Adipocyte (in vitro differentiated cells): ENCODE data around the gene DRGX.

Experiments used
- DNase-seq: peaks from one replicate; pipeline ENCODE4 v3.0.0-alpha.2; 2015; ENCODE audit warnings: low read depth
- H3K27me3 ChIP-seq: replicated peaks from 2 replicates; pipeline ENCODE4 v1.7.0; 2013; ENCODE audit warnings: mild to moderate bottlenecking, low read length, moderate library complexity; ENCODE audit not compliant: control insufficient read depth, insufficient read depth
- H3K36me3 ChIP-seq: 2 replicates; pipeline ENCODE4 v1.7.0; 2013; ENCODE audit warnings: low read length, mild to moderate bottlenecking, moderate library complexity; ENCODE audit not compliant: control insufficient read depth, insufficient read depth, severe bottlenecking
- H3K4me1 ChIP-seq: 2 replicates; pipeline ENCODE4 v1.7.0; 2013; ENCODE audit warnings: mild to moderate bottlenecking, low read length, moderate library complexity; ENCODE audit not compliant: control insufficient read depth, insufficient read depth
- H3K4me3 ChIP-seq: 2 replicates; pipeline ENCODE4 v1.7.0; 2013; ENCODE audit warnings: mild to moderate bottlenecking, low read length, moderate library complexity
- H3K9ac ChIP-seq: 2 replicates; pipeline ENCODE4 v1.7.0; 2013; ENCODE audit warnings: mild to moderate bottlenecking, low read length, moderate library complexity
- H3K9me3 ChIP-seq: 2 replicates; pipeline ENCODE4 v1.7.0; 2013; ENCODE audit warnings: mild to moderate bottlenecking, low read length, moderate library complexity; ENCODE audit not compliant: control insufficient read depth

The DRGX gene

GRCh38 chr10:49332333-49332732 lies 63.6 kb downstream of the DRGX start:
- Histone ChIP-seq H3K9me3 (no peaks in the 10 kb centered on the region), H3K4me1 (no peaks in the 10 kb centered on the region), H3K36me3 (no peaks in the 10 kb centered on the region), H3K4me3 (no peak overlapping the region), H3K27me3 (peaks cover 13% of the 10 kb centered on the region), H3K9ac (no peak overlapping the region)
- no peak for DNase-seq

DNA sequence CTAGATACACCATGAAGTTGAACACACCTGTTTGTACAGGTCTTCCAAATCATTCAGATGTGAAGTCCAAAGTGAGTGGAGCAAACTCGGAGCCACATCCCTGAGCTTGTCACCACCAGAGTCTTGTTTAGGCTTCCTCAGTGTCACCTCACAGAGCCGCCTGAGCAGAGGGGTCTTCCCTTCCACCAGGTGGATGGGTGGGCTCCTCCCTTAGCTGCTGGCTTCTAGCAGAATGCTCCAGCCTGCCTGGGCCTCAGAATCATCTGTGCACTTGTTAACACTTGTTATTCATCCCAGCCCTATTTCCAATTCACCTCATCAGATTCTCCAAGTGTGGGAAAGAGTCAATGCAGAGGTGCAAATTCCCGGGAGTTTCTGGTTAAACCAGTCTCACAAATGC lies 64.5 kb downstream of the DRGX start:
- Histone ChIP-seq H3K27me3 (peaks cover 13% of the 10 kb centered on the region), H3K36me3 (no peaks in the 10 kb centered on the region), H3K4me1 (no peaks in the 10 kb centered on the region), H3K9me3 (no peaks in the 10 kb centered on the region), H3K9ac (no peak overlapping the region), H3K4me3 (no peak overlapping the region)
- no peak for DNase-seq

DNA sequence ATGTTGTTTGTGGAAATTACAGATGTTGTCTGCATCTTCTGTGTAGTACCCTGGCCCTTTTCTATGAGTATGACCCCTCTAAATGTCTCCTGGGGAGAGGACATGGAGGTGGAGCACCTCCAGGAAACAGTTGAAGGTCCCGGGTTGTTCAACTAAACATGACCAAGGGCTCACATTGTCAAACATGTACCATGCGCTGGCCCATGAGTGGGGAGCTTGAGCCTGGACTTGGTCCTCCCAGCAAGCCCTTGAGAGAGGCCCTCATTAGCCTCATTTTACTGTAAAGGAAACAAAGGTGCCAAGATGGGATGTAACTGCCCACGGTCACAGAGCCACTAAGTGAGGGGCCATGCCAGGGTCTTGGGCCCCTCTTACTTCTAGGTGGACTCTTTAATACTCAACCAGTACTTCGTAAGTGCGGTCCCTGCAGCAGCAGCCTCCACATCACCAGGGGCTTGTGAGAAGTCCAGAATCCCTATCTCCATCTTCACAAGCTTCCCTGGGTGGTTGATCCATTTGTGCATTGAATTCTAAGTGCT lies 65.7 kb downstream of the DRGX start:
- Histone ChIP-seq H3K36me3 (no peaks in the 10 kb centered on the region), H3K4me1 (no peaks in the 10 kb centered on the region), H3K9me3 (no peaks in the 10 kb centered on the region), H3K4me3 (no peak overlapping the region), H3K9ac (no peak overlapping the region), H3K27me3 (peaks cover 16% of the 10 kb centered on the region)
- DNase-seq = no peak

GRCh38 chr10:49329146-49329505 lies 66.8 kb downstream of the DRGX start:
- Histone ChIP-seq H3K9ac (no peak overlapping the region), H3K27me3 (peaks cover 25% of the 10 kb centered on the region), H3K36me3 (no peaks in the 10 kb centered on the region), H3K4me1 (no peaks in the 10 kb centered on the region), H3K4me3 (no peak overlapping the region), H3K9me3 (no peaks in the 10 kb centered on the region)
- DNase-seq = no peak

DNA sequence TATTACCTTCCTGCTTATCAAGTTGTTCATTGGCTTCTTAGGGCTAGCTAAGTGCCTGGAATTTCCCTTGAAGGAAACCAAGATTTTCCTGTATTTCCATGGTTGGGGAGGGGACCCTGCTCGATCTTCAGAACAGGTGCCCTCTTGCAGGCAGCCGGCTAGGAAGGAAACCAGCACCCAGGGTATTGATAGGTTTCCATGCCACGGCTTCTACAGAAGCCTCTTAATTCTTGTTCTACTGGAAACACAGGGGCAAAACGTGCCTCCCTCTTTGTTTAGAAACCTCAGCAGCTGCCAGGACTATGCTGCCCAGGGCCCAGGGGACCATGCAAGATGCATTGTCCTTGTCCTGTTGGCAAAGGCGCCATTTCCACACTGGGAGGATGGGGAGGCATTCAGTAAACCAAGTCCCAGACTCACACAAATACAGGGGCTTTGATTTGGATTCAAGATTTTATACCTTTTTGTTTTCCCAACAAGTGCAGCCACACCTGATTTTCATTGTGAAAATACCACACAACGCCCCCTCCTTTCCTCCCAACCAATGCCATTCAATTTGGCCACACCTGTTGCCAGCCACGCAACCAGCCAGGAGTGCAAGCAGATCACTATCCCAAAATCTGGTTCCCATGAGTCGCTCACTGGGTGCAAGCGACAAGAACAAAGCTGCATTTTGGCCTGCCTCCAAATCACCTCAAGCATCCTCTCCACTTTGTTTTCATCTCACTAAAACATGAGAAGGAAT lies 67.3 kb downstream of the DRGX start:
- Histone ChIP-seq H3K9me3 (no peaks in the 10 kb centered on the region), H3K36me3 (no peaks in the 10 kb centered on the region), H3K27me3 (peaks cover 31% of the 10 kb centered on the region), H3K9ac (no peak overlapping the region), H3K4me1 (no peaks in the 10 kb centered on the region), H3K4me3 (no peak overlapping the region)
- DNase-seq = no peak

DNA sequence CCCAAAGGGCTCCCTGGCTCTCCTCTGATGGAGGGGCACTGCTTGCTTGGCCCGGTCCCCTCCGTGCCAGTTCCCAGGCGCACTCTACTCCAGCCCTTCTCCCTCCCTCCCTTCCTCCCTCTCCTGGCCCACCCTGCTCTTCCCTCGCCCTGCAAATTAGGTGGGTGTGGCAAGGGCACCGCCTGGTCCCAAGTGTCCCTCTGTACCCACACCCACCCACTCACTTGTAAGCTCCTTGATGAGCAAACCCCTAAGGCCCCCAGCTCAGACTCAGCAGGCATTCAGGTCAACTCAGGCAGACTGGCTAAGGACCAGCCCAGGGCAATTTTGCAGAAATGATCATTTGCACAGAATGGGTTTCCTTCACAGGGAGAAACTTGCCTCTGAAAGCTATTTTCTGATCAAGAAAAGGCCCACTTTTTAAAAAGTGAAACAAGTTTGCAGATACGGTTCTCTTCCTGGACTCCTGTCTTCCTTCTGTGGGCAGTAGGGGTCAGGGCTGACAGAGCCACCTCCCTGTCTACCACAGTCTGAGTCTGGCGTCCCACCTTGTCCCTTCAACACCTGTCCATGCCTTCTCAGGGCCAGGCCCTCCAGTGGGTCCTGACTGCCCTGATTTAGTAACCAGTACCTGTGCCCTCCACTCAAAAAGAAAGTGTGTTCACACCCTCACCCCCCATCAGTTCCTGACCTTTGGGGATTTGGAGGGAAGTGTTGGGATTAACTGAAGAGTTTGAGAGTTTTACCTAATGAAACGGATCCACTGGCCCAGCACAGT lies 68.7 kb downstream of the DRGX start:
- no peaks in the 10 kb centered on the region for H3K4me1 ChIP-seq
- no peak overlapping the region for H3K9ac ChIP-seq
- H3K27me3 ChIP-seq = peaks cover 40% of the 10 kb centered on the region
- H3K9me3 ChIP-seq = no peaks in the 10 kb centered on the region
- no peaks in the 10 kb centered on the region for H3K36me3 ChIP-seq
- no peak overlapping the region for H3K4me3 ChIP-seq
- no peak for DNase-seq

GRCh38 chr10:49325916-49326783 lies 69.7 kb downstream of the DRGX start:
- no peaks in the 10 kb centered on the region for H3K36me3 ChIP-seq
- peaks cover 49% of the 10 kb centered on the region for H3K27me3 ChIP-seq
- DNase-seq = no peak
- no peaks in the 10 kb centered on the region for H3K4me1 ChIP-seq
- H3K4me3 ChIP-seq = no peak overlapping the region
- no peaks in the 10 kb centered on the region for H3K9me3 ChIP-seq
- no peak overlapping the region for H3K9ac ChIP-seq

DNA sequence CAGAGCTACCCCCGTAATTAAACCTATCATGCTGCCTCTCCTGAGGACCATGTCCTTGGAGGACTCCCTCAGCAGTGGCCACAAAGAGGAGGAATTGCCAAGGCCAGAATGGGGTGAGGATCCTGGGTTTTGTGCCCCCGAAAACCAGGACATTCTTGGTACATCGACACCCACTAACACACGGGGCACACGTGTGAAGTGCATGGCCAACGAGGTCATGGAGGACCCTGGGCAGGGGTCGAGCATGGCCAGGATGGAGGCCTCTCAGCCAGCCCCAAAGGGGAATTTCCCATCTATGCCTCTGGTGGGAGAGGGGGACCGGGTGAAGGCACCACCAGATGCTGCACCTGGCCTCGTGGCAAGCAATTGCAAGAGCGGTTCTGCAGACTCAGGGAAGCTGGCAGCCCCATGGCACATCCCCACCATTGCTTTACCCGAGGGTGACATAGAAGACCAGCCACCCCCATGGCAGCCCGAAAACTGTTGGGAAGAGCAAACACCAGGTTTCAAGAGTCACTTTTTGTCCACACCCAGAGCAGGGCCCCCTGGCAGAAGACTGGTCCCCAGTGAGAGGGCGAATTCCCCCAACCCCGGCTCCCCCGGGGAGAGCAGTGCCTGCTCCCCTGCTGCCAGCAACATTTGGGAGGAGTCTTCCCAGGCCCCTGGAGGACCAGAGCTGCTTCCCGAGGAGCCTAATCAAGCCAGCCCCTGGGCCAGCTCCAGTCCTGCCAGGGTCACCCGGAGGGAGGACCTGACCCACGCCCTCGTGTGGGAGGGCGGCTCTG lies 70.6 kb downstream of the DRGX start:
- H3K27me3 ChIP-seq = peaks cover 50% of the 10 kb centered on the region
- no peaks in the 10 kb centered on the region for H3K36me3 ChIP-seq
- no peak for DNase-seq
- H3K9ac ChIP-seq = no peak overlapping the region
- H3K9me3 ChIP-seq = no peaks in the 10 kb centered on the region
- H3K4me3 ChIP-seq = no peak overlapping the region
- H3K4me1 ChIP-seq = no peaks in the 10 kb centered on the region

GRCh38 chr10:49324711-49325110 lies 71.2 kb downstream of the DRGX start:
- Histone ChIP-seq H3K9ac (no peak overlapping the region), H3K9me3 (no peaks in the 10 kb centered on the region), H3K27me3 (peaks cover 51% of the 10 kb centered on the region), H3K4me3 (no peak overlapping the region), H3K36me3 (no peaks in the 10 kb centered on the region), H3K4me1 (no peaks in the 10 kb centered on the region)
- DNase-seq = no peak

GRCh38 chr10:49323896-49324270 lies 72.0 kb downstream of the DRGX start:
- peaks cover 49% of the 10 kb centered on the region for H3K27me3 ChIP-seq
- no peaks in the 10 kb centered on the region for H3K4me1 ChIP-seq
- H3K9me3 ChIP-seq = no peaks in the 10 kb centered on the region
- H3K4me3 ChIP-seq = no peak overlapping the region
- DNase-seq = no peak
- H3K36me3 ChIP-seq = no peaks in the 10 kb centered on the region
- H3K9ac ChIP-seq = no peak overlapping the region
